ENCODE measurements around the gene PHACTR3. TPM values are rescaled to one million over a fixed set of nuclear protein-coding genes. Genes with fewer than 3 reads are reported as not detected.
A peak's percentile ranks its signal among the peaks of the same experiment; 100 is the strongest.

Gene PHACTR3
- total RNA-seq, 1 experiment from 2014 or later: 0.11 TPM

GRCh38 chr20:59765599-59766177 is 161.3 kb downstream of the PHACTR3 start:
- Mint-ChIP-seq H3K36me3 (ENCODE audit: insufficient read depth, unreplicated experiment) (no peaks in the 10 kb centered on the region), H3K9me3 (ENCODE audit: unreplicated experiment) (peaks cover 8% of the 10 kb centered on the region), H3K4me1 (ENCODE audit: low read depth, unreplicated experiment) (no peaks in the 10 kb centered on the region), H3K27ac (ENCODE audit: unreplicated experiment) (no peak overlapping the region), H3K27me3 (ENCODE audit: insufficient read depth, unreplicated experiment) (peaks cover 22% of the 10 kb centered on the region), H3K4me3 (ENCODE audit: unreplicated experiment) (no peak overlapping the region)
- BruUV-seq (replicated peaks): no TSS peak
- H3K4me3 ChIP-seq (ENCODE audit: low read depth, low read length): no peak overlapping the region
- H3K27me3 ChIP-seq (replicated peaks; ENCODE audit: control insufficient read depth, insufficient read depth, low read length): peaks cover 1% of the 10 kb centered on the region; the same call in 1 of the 2 replicates
- DNase-seq: peak; percentile 65 to 71
- TF ChIP-seq CTCF (IDR thresholded peaks at IDR 0.05; ENCODE audit: insufficient read depth in 1 of 2, low read depth in 1 of 2, low read length in 1 of 2, severe bottlenecking in 1 of 2, unreplicated experiment in 1 of 2): no peak
- ChIA-PET CTCF (no interaction called here), POLR2A (no interaction called here)
- no peaks in the 10 kb centered on the region for H3K36me3 ChIP-seq (ENCODE audit: control insufficient read depth, insufficient read depth, low read length)
- no peaks in the 10 kb centered on the region for H3K9me3 ChIP-seq
- no peaks in the 10 kb centered on the region for H3K4me1 ChIP-seq
- intact Hi-C loops (cut with micrococcal nuclease; ENCODE audit: unreplicated experiment): no loop called here

- ChIA-PET POLR2A (no interaction called here), CTCF (no interaction called here)
- no peak overlapping the region for H3K4me3 Mint-ChIP-seq (ENCODE audit: unreplicated experiment)
- intact Hi-C loops (cut with micrococcal nuclease; ENCODE audit: unreplicated experiment): no loop called here
- no TSS peak for BruUV-seq (replicated peaks)
- Histone ChIP-seq H3K36me3 (ENCODE audit: control insufficient read depth, insufficient read depth, low read length) (no peaks in the 10 kb centered on the region), H3K9me3 (no peaks in the 10 kb centered on the region), H3K4me3 (ENCODE audit: low read depth, low read length) (no peak overlapping the region), H3K4me1 (no peaks in the 10 kb centered on the region), H3K27me3 (replicated peaks; ENCODE audit: control insufficient read depth, insufficient read depth, low read length) (no peaks in the 10 kb centered on the region)
- H3K4me1 Mint-ChIP-seq (ENCODE audit: low read depth, unreplicated experiment): no peaks in the 10 kb centered on the region
- no peak overlapping the region for H3K27ac Mint-ChIP-seq (ENCODE audit: unreplicated experiment)
- DNase-seq: no peak
- H3K9me3 Mint-ChIP-seq (ENCODE audit: unreplicated experiment): peaks cover 8% of the 10 kb centered on the region
- no peak for TF ChIP-seq CTCF (IDR thresholded peaks at IDR 0.05; ENCODE audit: insufficient read depth in 1 of 2, low read depth in 1 of 2, low read length in 1 of 2, severe bottlenecking in 1 of 2, unreplicated experiment in 1 of 2)
- peaks cover 24% of the 10 kb centered on the region for H3K27me3 Mint-ChIP-seq (ENCODE audit: insufficient read depth, unreplicated experiment)
- H3K36me3 Mint-ChIP-seq (ENCODE audit: insufficient read depth, unreplicated experiment): no peaks in the 10 kb centered on the region
Measured at GRCh38 chr20:59767656-59768055, 163.3 kb downstream of the PHACTR3 start.

- intact Hi-C loops (cut with micrococcal nuclease; ENCODE audit: unreplicated experiment): loop anchor here (1.0 kb wide), 1 partner anchor 80 kb away; no protein-coding TSS in a partner anchor
- Histone ChIP-seq H3K4me1 (no peaks in the 10 kb centered on the region), H3K4me3 (ENCODE audit: low read depth, low read length) (no peak overlapping the region), H3K9me3 (no peaks in the 10 kb centered on the region), H3K36me3 (ENCODE audit: control insufficient read depth, insufficient read depth, low read length) (no peaks in the 10 kb centered on the region), H3K27me3 (replicated peaks; ENCODE audit: control insufficient read depth, insufficient read depth, low read length) (no peaks in the 10 kb centered on the region)
- Mint-ChIP-seq H3K4me3 (ENCODE audit: unreplicated experiment) (no peak overlapping the region), H3K27me3 (ENCODE audit: insufficient read depth, unreplicated experiment) (peaks cover 21% of the 10 kb centered on the region), H3K36me3 (ENCODE audit: insufficient read depth, unreplicated experiment) (no peaks in the 10 kb centered on the region), H3K4me1 (ENCODE audit: low read depth, unreplicated experiment) (no peaks in the 10 kb centered on the region), H3K27ac (ENCODE audit: unreplicated experiment) (no peak overlapping the region), H3K9me3 (ENCODE audit: unreplicated experiment) (peaks cover 8% of the 10 kb centered on the region)
- DNase-seq: peak in 1 of 2 experiments; percentile 48
- POLR2A ChIA-PET: no interaction called here
- BruUV-seq (replicated peaks): no TSS peak
- CTCF ChIA-PET: interaction anchor here (0.7 to 1.0 kb wide), 2 partner anchors 8 to 80 kb away, joined by 3 to 6 read pairs; no protein-coding TSS in a partner anchor
- peak; percentile 60 to 82 for TF ChIP-seq CTCF (IDR thresholded peaks at IDR 0.05; ENCODE audit: insufficient read depth in 1 of 2, low read depth in 1 of 2, low read length in 1 of 2, severe bottlenecking in 1 of 2, unreplicated experiment in 1 of 2)
Measured at GRCh38 chr20:59770270-59770669, 165.9 kb downstream of the PHACTR3 start.
